Measurements from ENCODE around the gene ELFN1. TPM values are rescaled to one million over a fixed set of nuclear protein-coding genes. Genes with fewer than 3 reads are reported as not detected.

The ELFN1 gene
- total RNA-seq, 1 donor from 2014 or later = 4.3 TPM

GRCh38 chr7:1639532-1640175, 30.4 kb upstream of the ELFN1 start:
- Histone ChIP-seq H3K4me1 (no peaks in the 10 kb centered on the region), H3K27ac (no peak overlapping the region), H3K4me3 (no peak overlapping the region), H3K27me3 (peaks cover 18% of the 10 kb centered on the region), H3K36me3 (no peaks in the 10 kb centered on the region), H3K9me3 (peaks cover 6% of the 10 kb centered on the region)
- ATAC-seq (no peak), DNase-seq (peak; percentile 39)
- intact Hi-C loops (cut with DNase I) = no loop called here
- TF ChIP-seq, protein P1, sequence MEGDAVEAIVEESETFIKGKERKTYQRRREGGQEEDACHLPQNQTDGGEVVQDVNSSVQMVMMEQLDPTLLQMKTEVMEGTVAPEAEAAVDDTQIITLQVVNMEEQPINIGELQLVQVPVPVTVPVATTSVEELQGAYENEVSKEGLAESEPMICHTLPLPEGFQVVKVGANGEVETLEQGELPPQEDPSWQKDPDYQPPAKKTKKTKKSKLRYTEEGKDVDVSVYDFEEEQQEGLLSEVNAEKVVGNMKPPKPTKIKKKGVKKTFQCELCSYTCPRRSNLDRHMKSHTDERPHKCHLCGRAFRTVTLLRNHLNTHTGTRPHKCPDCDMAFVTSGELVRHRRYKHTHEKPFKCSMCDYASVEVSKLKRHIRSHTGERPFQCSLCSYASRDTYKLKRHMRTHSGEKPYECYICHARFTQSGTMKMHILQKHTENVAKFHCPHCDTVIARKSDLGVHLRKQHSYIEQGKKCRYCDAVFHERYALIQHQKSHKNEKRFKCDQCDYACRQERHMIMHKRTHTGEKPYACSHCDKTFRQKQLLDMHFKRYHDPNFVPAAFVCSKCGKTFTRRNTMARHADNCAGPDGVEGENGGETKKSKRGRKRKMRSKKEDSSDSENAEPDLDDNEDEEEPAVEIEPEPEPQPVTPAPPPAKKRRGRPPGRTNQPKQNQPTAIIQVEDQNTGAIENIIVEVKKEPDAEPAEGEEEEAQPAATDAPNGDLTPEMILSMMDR (IDR thresholded peaks at IDR 0.05) = no peak

GRCh38 chr7:1640376-1641172, 29.5 kb upstream of the ELFN1 start:
- TF ChIP-seq, protein P1 (IDR thresholded peaks at IDR 0.05) = no peak
- intact Hi-C loops (cut with DNase I) = no loop called here
- ATAC-seq (no peak), DNase-seq (no peak)
- Histone ChIP-seq H3K27me3 (peaks cover 26% of the 10 kb centered on the region), H3K4me3 (no peak overlapping the region), H3K4me1 (no peaks in the 10 kb centered on the region), H3K9me3 (peaks cover 6% of the 10 kb centered on the region), H3K27ac (no peak overlapping the region), H3K36me3 (no peaks in the 10 kb centered on the region)

GRCh38 chr7:1641173-1641572, 28.9 kb upstream of the ELFN1 start:
- no peak overlapping the region for H3K4me3 ChIP-seq
- H3K36me3 ChIP-seq = no peaks in the 10 kb centered on the region
- H3K4me1 ChIP-seq = no peaks in the 10 kb centered on the region
- peaks cover 31% of the 10 kb centered on the region for H3K27me3 ChIP-seq
- ATAC-seq = no peak
- no peak for DNase-seq
- no peak overlapping the region for H3K27ac ChIP-seq
- TF ChIP-seq, protein P1 (IDR thresholded peaks at IDR 0.05) = no peak
- H3K9me3 ChIP-seq = peaks cover 6% of the 10 kb centered on the region
- intact Hi-C loops (cut with DNase I) = no loop called here

DNA sequence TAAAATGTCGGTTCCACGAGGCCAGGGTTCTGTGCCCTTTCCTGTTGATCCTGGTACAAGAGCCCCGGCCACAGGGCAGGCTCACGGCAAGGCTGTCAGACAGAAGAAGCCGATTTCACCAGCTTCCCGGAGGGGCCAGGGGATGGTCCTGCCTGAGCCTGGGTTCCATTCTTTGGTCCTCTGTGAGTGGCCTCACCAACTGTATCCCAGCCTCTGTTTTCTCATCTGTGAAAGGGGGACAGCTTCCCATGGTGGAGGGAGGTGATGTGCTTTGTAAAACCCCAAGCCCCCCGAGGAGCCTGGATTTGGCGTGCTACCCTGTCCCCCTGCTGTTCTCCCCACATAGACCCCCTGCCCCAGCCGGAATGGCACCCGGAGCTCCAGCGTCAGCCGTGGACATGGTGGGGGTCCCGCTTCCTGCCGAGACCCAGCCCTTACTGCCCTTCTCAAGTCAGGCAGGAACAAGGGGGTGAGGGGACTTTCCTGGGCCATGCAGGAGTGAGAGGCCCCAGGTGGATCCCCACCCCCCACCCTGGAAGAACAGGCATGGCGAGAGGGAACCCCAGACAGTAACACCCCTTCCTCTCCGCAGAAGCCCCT, 28.3 kb upstream of the ELFN1 start:
- peaks cover 36% of the 10 kb centered on the region for H3K27me3 ChIP-seq
- H3K9me3 ChIP-seq = peaks cover 6% of the 10 kb centered on the region
- no peak for ATAC-seq
- H3K4me1 ChIP-seq = no peaks in the 10 kb centered on the region
- H3K27ac ChIP-seq = no peak overlapping the region
- intact Hi-C loops (cut with DNase I) = no loop called here
- no peak for DNase-seq
- no peak overlapping the region for H3K4me3 ChIP-seq
- no peaks in the 10 kb centered on the region for H3K36me3 ChIP-seq
- TF ChIP-seq, protein P1 (IDR thresholded peaks at IDR 0.05) = no peak

DNA sequence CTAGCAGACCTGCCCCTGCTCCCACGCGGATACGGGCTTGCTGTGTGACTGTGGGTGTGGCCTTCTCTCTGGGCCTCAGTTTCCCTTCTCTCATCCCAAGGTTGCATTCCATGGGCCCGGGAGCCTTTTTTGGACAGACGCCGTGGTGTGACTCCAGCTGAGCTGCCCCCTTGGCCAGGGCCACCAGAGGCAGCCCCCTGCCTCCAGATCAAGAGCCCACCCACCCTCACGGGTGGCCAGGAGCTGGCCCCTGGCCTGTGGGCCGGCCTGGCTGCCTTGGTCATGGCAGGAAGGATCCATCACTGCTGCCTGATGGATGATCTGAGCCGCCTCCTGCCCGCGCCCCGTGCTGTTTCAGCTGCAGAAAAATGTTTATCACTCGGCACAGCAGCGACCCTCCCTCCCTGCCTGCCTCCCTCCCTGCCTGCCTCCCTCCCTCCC, 27.8 kb upstream of the ELFN1 start:
- peaks cover 41% of the 10 kb centered on the region for H3K27me3 ChIP-seq
- no peaks in the 10 kb centered on the region for H3K4me1 ChIP-seq
- DNase-seq (no peak), ATAC-seq (no peak)
- TF ChIP-seq, protein P1 (IDR thresholded peaks at IDR 0.05) = no peak
- peaks cover 4% of the 10 kb centered on the region for H3K9me3 ChIP-seq
- no peak overlapping the region for H3K4me3 ChIP-seq
- no peaks in the 10 kb centered on the region for H3K36me3 ChIP-seq
- H3K27ac ChIP-seq = no peak overlapping the region
- intact Hi-C loops (cut with DNase I) = no loop called here
